GM19043 (cell line): Measurements from ENCODE around the gene IRAK1.

ENCODE experiments used
- ATAC-seq: cut with Tn5 transposase; IDR thresholded peaks from one replicate; pipeline ENCODE4 v1.9.1; 2021; ENCODE audit warnings: low read depth; ENCODE audit not compliant: unreplicated experiment

IRAK1 gene

GRCh38 chrX:154043003-154043763, 23.5 kb upstream of the IRAK1 start:
- no peak for ATAC-seq

GRCh38 chrX:154040863-154041262, 21.2 kb upstream of the IRAK1 start:
- no peak for ATAC-seq

GRCh38 chrX:154040307-154040756, 20.6 kb upstream of the IRAK1 start:
- no peak for ATAC-seq

GRCh38 chrX:154039577-154039976, 19.9 kb upstream of the IRAK1 start:
- no peak for ATAC-seq

GRCh38 chrX:154038656-154039055, 19.0 kb upstream of the IRAK1 start:
- ATAC-seq: no peak

- no peak for ATAC-seq
Measured at GRCh38 chrX:154037754-154038153, 18.1 kb upstream of the IRAK1 start.

GRCh38 chrX:154036513-154036912, 16.8 kb upstream of the IRAK1 start:
- no peak for ATAC-seq

GRCh38 chrX:154033848-154034247, 14.1 kb upstream of the IRAK1 start:
- no peak for ATAC-seq

GRCh38 chrX:154032653-154033052, 13.0 kb upstream of the IRAK1 start:
- no peak for ATAC-seq

- ATAC-seq: no peak
Measured at GRCh38 chrX:154032160-154032559, 12.5 kb upstream of the IRAK1 start.

GRCh38 chrX:154030715-154031305, 11.1 kb upstream of the IRAK1 start:
- ATAC-seq: no peak

GRCh38 chrX:154030266-154030665, 10.6 kb upstream of the IRAK1 start:
- no peak for ATAC-seq

- no peak for ATAC-seq
Measured at GRCh38 chrX:154029439-154029838, 9.7 kb upstream of the IRAK1 start.

- no peak for ATAC-seq
Measured at GRCh38 chrX:154028502-154029184, 8.9 kb upstream of the IRAK1 start.

- no peak for ATAC-seq
Measured at GRCh38 chrX:154027986-154028385, 8.3 kb upstream of the IRAK1 start.

- no peak for ATAC-seq
Measured at GRCh38 chrX:154027022-154027402, 7.3 kb upstream of the IRAK1 start.

- no peak for ATAC-seq
Measured at GRCh38 chrX:154026136-154027021, 6.7 kb upstream of the IRAK1 start.

GRCh38 chrX:154025230-154025629, 5.5 kb upstream of the IRAK1 start:
- ATAC-seq: no peak

- ATAC-seq: no peak
Measured at GRCh38 chrX:154024271-154024670, 4.6 kb upstream of the IRAK1 start.

- no peak for ATAC-seq
Measured at GRCh38 chrX:154023276-154024000, 3.7 kb upstream of the IRAK1 start.
